ENCODE measurements around the gene DOCK11.

GRCh38 chrX:118679290-118679689, 183.7 kb downstream of the DOCK11 start:
- TF ChIP-seq CTCF (tag by site-specific recombination; IDR thresholded peaks at IDR 0.05) (no peak), SP2 (tag by site-specific recombination; IDR thresholded peaks at IDR 0.05) (no peak), ATF2 (tag by site-specific recombination; IDR thresholded peaks at IDR 0.05; ENCODE audit: low read depth) (no peak), FEZF1 (tag by site-specific recombination; IDR thresholded peaks at IDR 0.05) (no peak), ZNF146 (tag by site-specific recombination; IDR thresholded peaks at IDR 0.05) (no peak), ZNF280D (tag by site-specific recombination; IDR thresholded peaks at IDR 0.05) (no peak), YY1 (tag by site-specific recombination; IDR thresholded peaks at IDR 0.05) (no peak)

Measured in HEK293 (cell line).